Mucosa of descending colon (tissue), 3 donors: ENCODE data around the gene ATP9B. TPM values are rescaled to one million over a fixed set of nuclear protein-coding genes. Genes with fewer than 3 reads are reported as not detected.
A peak's percentile ranks its signal among the peaks of the same experiment; 100 is the strongest.

ENCODE experiments used
- ATAC-seq: fragments of 200-7000 bp; cut with Tn5 transposase; one replicate; pipeline ENCODE4 v1.9.1; 2020; ENCODE audit warnings: mild to moderate bottlenecking, moderate library complexity
- DNase-seq, 3 donors: peaks; one replicate each; pipeline ENCODE4 v3.0.0-alpha.2; 2020
- H3K36me3 ChIP-seq: fragments of 200-600 bp; one replicate; pipeline ENCODE4 v1.8.0; 2021; ENCODE audit warnings: low read depth, mild to moderate bottlenecking
- H3K4me1 ChIP-seq: fragments of 200-600 bp; one replicate; pipeline ENCODE4 v1.8.0; 2021; ENCODE audit warnings: low read depth, mild to moderate bottlenecking
- H3K4me3 ChIP-seq: fragments of 200-600 bp; one replicate; pipeline ENCODE4 v1.8.0; 2021; ENCODE audit warnings: mild to moderate bottlenecking
- H3K9me3 ChIP-seq: fragments of 200-600 bp; one replicate; pipeline ENCODE4 v1.8.0; 2021; ENCODE audit warnings: mild to moderate bottlenecking
- intact Hi-C, 2 donors: fragments of 100-400 bp; cut with DNase I in 1 of 2; cut with micrococcal nuclease in 1 of 2; formaldehyde crosslinking; loops; one replicate each; pipeline versions ENCODE4 v1.11.0 to v1.11.1; 2022; cut with DNase I, micrococcal nuclease
- total RNA-seq, 3 donors: library from RNA; stranded (reverse); fragmentation: NEBNext Ultra II Directional in 2 of 3; extraction: Animal tissue kit (Norgen Biotek cat#: 25700) in 2 of 3; gene quantifications; one replicate each; pipeline versions ENCODE4 v1.2.1 to v1.2.4, GENCODE V29; 2021 to 2023
- TF ChIP-seq, protein P1 (sequence below): fragments of 200-600 bp; IDR thresholded peaks from one replicate; pipeline ENCODE4 v1.8.0; 2022; ENCODE audit warnings: antibody characterized with exemption, mild to moderate bottlenecking
- donor health status: DM: no; HTN: no; CAD: no; lungs with moderate emphysema.
- donor health status: DM: no; HTN: no; CAD: no.
- donor health status: DM: no; HTN: yes; CAD: no.

Gene ATP9B
- total RNA-seq, 3 donors from 2014 or later: 25.8 to 37.1 (median 34.1) TPM

- H3K4me1 ChIP-seq: no peaks in the 10 kb centered on the region
- ATAC-seq (peak; percentile 13), DNase-seq (peak; percentile 8 to 66 (median 34))
- H3K9me3 ChIP-seq: no peaks in the 10 kb centered on the region
- H3K4me3 ChIP-seq: no peak overlapping the region
- no peaks in the 10 kb centered on the region for H3K36me3 ChIP-seq
- TF ChIP-seq, protein P1, sequence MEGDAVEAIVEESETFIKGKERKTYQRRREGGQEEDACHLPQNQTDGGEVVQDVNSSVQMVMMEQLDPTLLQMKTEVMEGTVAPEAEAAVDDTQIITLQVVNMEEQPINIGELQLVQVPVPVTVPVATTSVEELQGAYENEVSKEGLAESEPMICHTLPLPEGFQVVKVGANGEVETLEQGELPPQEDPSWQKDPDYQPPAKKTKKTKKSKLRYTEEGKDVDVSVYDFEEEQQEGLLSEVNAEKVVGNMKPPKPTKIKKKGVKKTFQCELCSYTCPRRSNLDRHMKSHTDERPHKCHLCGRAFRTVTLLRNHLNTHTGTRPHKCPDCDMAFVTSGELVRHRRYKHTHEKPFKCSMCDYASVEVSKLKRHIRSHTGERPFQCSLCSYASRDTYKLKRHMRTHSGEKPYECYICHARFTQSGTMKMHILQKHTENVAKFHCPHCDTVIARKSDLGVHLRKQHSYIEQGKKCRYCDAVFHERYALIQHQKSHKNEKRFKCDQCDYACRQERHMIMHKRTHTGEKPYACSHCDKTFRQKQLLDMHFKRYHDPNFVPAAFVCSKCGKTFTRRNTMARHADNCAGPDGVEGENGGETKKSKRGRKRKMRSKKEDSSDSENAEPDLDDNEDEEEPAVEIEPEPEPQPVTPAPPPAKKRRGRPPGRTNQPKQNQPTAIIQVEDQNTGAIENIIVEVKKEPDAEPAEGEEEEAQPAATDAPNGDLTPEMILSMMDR: no peak
- intact Hi-C loops: no loop called here
Observed at GRCh38 chr18:79245517-79246001, 176.4 kb downstream of the ATP9B start.

- H3K9me3 ChIP-seq: no peaks in the 10 kb centered on the region
- intact Hi-C loops: no loop called here
- ATAC-seq (peak; percentile 99), DNase-seq (peak; percentile 64 to 74 (median 71))
- no peaks in the 10 kb centered on the region for H3K4me1 ChIP-seq
- H3K4me3 ChIP-seq: no peak overlapping the region
- H3K36me3 ChIP-seq: no peaks in the 10 kb centered on the region
- TF ChIP-seq, protein P1: peak; percentile 86
Observed at GRCh38 chr18:79246309-79247108, 177.3 kb downstream of the ATP9B start.

- TF ChIP-seq, protein P1: no peak
- no peak for ATAC-seq
- intact Hi-C loops: no loop called here
- Histone ChIP-seq H3K4me3 (no peak overlapping the region), H3K9me3 (no peaks in the 10 kb centered on the region), H3K4me1 (no peaks in the 10 kb centered on the region), H3K36me3 (no peaks in the 10 kb centered on the region)
- DNase-seq: no peak
Observed at GRCh38 chr18:79248495-79249060, 179.4 kb downstream of the ATP9B start.

DNA sequence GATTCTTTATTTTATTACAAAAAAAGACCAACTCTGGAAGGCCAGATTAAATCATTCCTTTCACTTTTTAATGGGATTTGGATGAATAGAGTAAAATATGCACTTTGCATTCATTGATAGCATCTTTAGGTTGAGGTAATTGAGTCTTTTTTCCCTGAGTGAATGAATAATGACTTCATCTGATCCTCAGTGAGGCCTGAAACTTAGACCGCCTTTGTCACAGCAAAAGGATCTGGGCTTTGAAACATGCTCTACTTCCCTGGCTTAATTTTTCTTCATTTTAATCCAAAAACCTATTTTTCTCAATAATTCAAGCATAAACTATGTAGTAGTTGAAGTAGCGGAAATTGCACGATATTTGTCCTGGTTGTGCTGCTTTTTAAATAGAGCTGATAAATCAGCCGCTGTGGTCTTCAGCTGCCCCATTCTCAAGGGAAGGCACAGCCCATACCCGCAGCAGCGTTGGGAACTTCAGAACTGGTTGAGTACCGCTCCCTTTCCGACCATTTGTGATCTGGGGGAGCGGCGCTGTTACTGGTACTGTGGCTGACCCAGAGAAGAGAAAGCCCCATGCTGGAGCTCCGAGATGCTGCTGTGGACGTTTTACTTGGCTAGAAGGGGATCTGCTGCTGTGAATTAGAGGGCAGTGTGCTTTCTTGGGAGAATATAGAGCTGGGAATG is 181.2 kb downstream of the ATP9B start:
- DNase-seq (no peak), ATAC-seq (no peak)
- Histone ChIP-seq H3K4me1 (no peaks in the 10 kb centered on the region), H3K4me3 (no peak overlapping the region), H3K36me3 (no peaks in the 10 kb centered on the region), H3K9me3 (no peaks in the 10 kb centered on the region)
- intact Hi-C loops: no loop called here
- TF ChIP-seq, protein P1: no peak

- no peaks in the 10 kb centered on the region for H3K36me3 ChIP-seq
- TF ChIP-seq, protein P1: no peak
- H3K9me3 ChIP-seq: no peaks in the 10 kb centered on the region
- ATAC-seq: no peak
- H3K4me1 ChIP-seq: no peaks in the 10 kb centered on the region
- no peak overlapping the region for H3K4me3 ChIP-seq
- intact Hi-C loops: no loop called here
- DNase-seq: no peak
Observed at GRCh38 chr18:79251021-79251420, 181.8 kb downstream of the ATP9B start.
